ENCODE measurements around the gene SEMA4D.

SEMA4D gene

GRCh38 chr9:89525446-89526374 lies 27.8 kb upstream of the SEMA4D start:
- Histone ChIP-seq H3K4me3 (ENCODE audit: low read length) (no peak overlapping the region), H3K36me3 (ENCODE audit: insufficient read depth, low read length) (no peaks in the 10 kb centered on the region), H2AFZ (ENCODE audit: low read depth, low read length) (no peak overlapping the region), H3K9me3 (ENCODE audit: low read length) (no peaks in the 10 kb centered on the region), H3K4me1 (ENCODE audit: insufficient read depth, low read length) (no peaks in the 10 kb centered on the region), H3K27me3 (ENCODE audit: insufficient read depth, low read length) (peaks cover 4% of the 10 kb centered on the region)

- no peaks in the 10 kb centered on the region for H3K36me3 ChIP-seq (ENCODE audit: insufficient read depth, low read length)
- no peak overlapping the region for H3K4me3 ChIP-seq (ENCODE audit: low read length)
- H3K27me3 ChIP-seq (ENCODE audit: insufficient read depth, low read length): peaks cover 4% of the 10 kb centered on the region
- no peaks in the 10 kb centered on the region for H3K4me1 ChIP-seq (ENCODE audit: insufficient read depth, low read length)
- no peaks in the 10 kb centered on the region for H3K9me3 ChIP-seq (ENCODE audit: low read length)
- H2AFZ ChIP-seq (ENCODE audit: low read depth, low read length): no peak overlapping the region
Measured at GRCh38 chr9:89524963-89525362, 27.1 kb upstream of the SEMA4D start.

GRCh38 chr9:89523948-89524347 lies 26.0 kb upstream of the SEMA4D start:
- Histone ChIP-seq H3K4me1 (ENCODE audit: insufficient read depth, low read length) (no peaks in the 10 kb centered on the region), H3K27me3 (ENCODE audit: insufficient read depth, low read length) (peaks cover 4% of the 10 kb centered on the region), H3K4me3 (ENCODE audit: low read length) (no peak overlapping the region), H3K9me3 (ENCODE audit: low read length) (no peaks in the 10 kb centered on the region), H3K36me3 (ENCODE audit: insufficient read depth, low read length) (no peaks in the 10 kb centered on the region), H2AFZ (ENCODE audit: low read depth, low read length) (no peak overlapping the region)

GRCh38 chr9:89522959-89523285 lies 25.0 kb upstream of the SEMA4D start:
- no peaks in the 10 kb centered on the region for H3K36me3 ChIP-seq (ENCODE audit: insufficient read depth, low read length)
- no peaks in the 10 kb centered on the region for H3K9me3 ChIP-seq (ENCODE audit: low read length)
- no peak overlapping the region for H2AFZ ChIP-seq (ENCODE audit: low read depth, low read length)
- H3K4me1 ChIP-seq (ENCODE audit: insufficient read depth, low read length): no peaks in the 10 kb centered on the region
- no peak overlapping the region for H3K4me3 ChIP-seq (ENCODE audit: low read length)
- H3K27me3 ChIP-seq (ENCODE audit: insufficient read depth, low read length): peaks cover 4% of the 10 kb centered on the region

- Histone ChIP-seq H3K9me3 (ENCODE audit: low read length) (no peaks in the 10 kb centered on the region), H2AFZ (ENCODE audit: low read depth, low read length) (no peak overlapping the region), H3K27me3 (ENCODE audit: insufficient read depth, low read length) (peaks cover 4% of the 10 kb centered on the region), H3K4me1 (ENCODE audit: insufficient read depth, low read length) (no peaks in the 10 kb centered on the region), H3K4me3 (ENCODE audit: low read length) (no peak overlapping the region), H3K36me3 (ENCODE audit: insufficient read depth, low read length) (no peaks in the 10 kb centered on the region)
Measured at GRCh38 chr9:89522261-89522958, 24.5 kb upstream of the SEMA4D start.

- no peaks in the 10 kb centered on the region for H3K9me3 ChIP-seq (ENCODE audit: low read length)
- no peaks in the 10 kb centered on the region for H3K36me3 ChIP-seq (ENCODE audit: insufficient read depth, low read length)
- no peak overlapping the region for H3K4me3 ChIP-seq (ENCODE audit: low read length)
- no peak overlapping the region for H2AFZ ChIP-seq (ENCODE audit: low read depth, low read length)
- peaks cover under 1% of the 10 kb centered on the region for H3K27me3 ChIP-seq (ENCODE audit: insufficient read depth, low read length)
- H3K4me1 ChIP-seq (ENCODE audit: insufficient read depth, low read length): no peaks in the 10 kb centered on the region
Measured at GRCh38 chr9:89519366-89519805, 21.5 kb upstream of the SEMA4D start.

- Histone ChIP-seq H2AFZ (ENCODE audit: low read depth, low read length) (no peak overlapping the region), H3K27me3 (ENCODE audit: insufficient read depth, low read length) (peaks cover 7% of the 10 kb centered on the region)
Measured at GRCh38 chr9:89518466-89519365, 20.8 kb upstream of the SEMA4D start.

GRCh38 chr9:89515416-89515815 lies 17.5 kb upstream of the SEMA4D start:
- peaks cover 37% of the 10 kb centered on the region for H3K27me3 ChIP-seq (ENCODE audit: insufficient read depth, low read length)
- H3K4me3 ChIP-seq (ENCODE audit: low read length): no peak overlapping the region
- no peak overlapping the region for H2AFZ ChIP-seq (ENCODE audit: low read depth, low read length)
- H3K36me3 ChIP-seq (ENCODE audit: insufficient read depth, low read length): no peaks in the 10 kb centered on the region
- H3K9me3 ChIP-seq (ENCODE audit: low read length): no peaks in the 10 kb centered on the region
- no peaks in the 10 kb centered on the region for H3K4me1 ChIP-seq (ENCODE audit: insufficient read depth, low read length)

More at GRCh38 chr9:89518466-89519365, 20.8 kb upstream of the SEMA4D start:
- no peaks in the 10 kb centered on the region for H3K9me3 ChIP-seq (ENCODE audit: low read length)
- no peaks in the 10 kb centered on the region for H3K4me1 ChIP-seq (ENCODE audit: insufficient read depth, low read length)
- H3K36me3 ChIP-seq (ENCODE audit: insufficient read depth, low read length): no peaks in the 10 kb centered on the region
- no peak overlapping the region for H3K4me3 ChIP-seq (ENCODE audit: low read length)

GRCh38 chr9:89514956-89515355 lies 17.0 kb upstream of the SEMA4D start:
- H3K9me3 ChIP-seq (ENCODE audit: low read length): no peaks in the 10 kb centered on the region
- H3K4me1 ChIP-seq (ENCODE audit: insufficient read depth, low read length): no peaks in the 10 kb centered on the region
- no peaks in the 10 kb centered on the region for H3K36me3 ChIP-seq (ENCODE audit: insufficient read depth, low read length)
- H3K27me3 ChIP-seq (ENCODE audit: insufficient read depth, low read length): peaks cover 37% of the 10 kb centered on the region
- H3K4me3 ChIP-seq (ENCODE audit: low read length): no peak overlapping the region
- no peak overlapping the region for H2AFZ ChIP-seq (ENCODE audit: low read depth, low read length)

- Histone ChIP-seq H3K9me3 (ENCODE audit: low read length) (peaks cover 1% of the 10 kb centered on the region), H3K36me3 (ENCODE audit: insufficient read depth, low read length) (no peaks in the 10 kb centered on the region), H3K27me3 (ENCODE audit: insufficient read depth, low read length) (peaks cover 38% of the 10 kb centered on the region), H3K4me3 (ENCODE audit: low read length) (no peak overlapping the region), H2AFZ (ENCODE audit: low read depth, low read length) (no peak overlapping the region), H3K4me1 (ENCODE audit: insufficient read depth, low read length) (no peaks in the 10 kb centered on the region)
Measured at GRCh38 chr9:89514337-89514736, 16.4 kb upstream of the SEMA4D start.

- Histone ChIP-seq H3K4me3 (ENCODE audit: low read length) (no peak overlapping the region), H2AFZ (ENCODE audit: low read depth, low read length) (no peak overlapping the region), H3K27me3 (ENCODE audit: insufficient read depth, low read length) (peaks cover 44% of the 10 kb centered on the region), H3K4me1 (ENCODE audit: insufficient read depth, low read length) (no peaks in the 10 kb centered on the region), H3K9me3 (ENCODE audit: low read length) (peaks cover 4% of the 10 kb centered on the region), H3K36me3 (ENCODE audit: insufficient read depth, low read length) (no peaks in the 10 kb centered on the region)
Measured at GRCh38 chr9:89513837-89514236, 15.9 kb upstream of the SEMA4D start.

- no peak overlapping the region for H3K4me3 ChIP-seq (ENCODE audit: low read length)
- no peak overlapping the region for H2AFZ ChIP-seq (ENCODE audit: low read depth, low read length)
- H3K9me3 ChIP-seq (ENCODE audit: low read length): peaks cover 6% of the 10 kb centered on the region
- no peaks in the 10 kb centered on the region for H3K4me1 ChIP-seq (ENCODE audit: insufficient read depth, low read length)
- H3K27me3 ChIP-seq (ENCODE audit: insufficient read depth, low read length): peaks cover 49% of the 10 kb centered on the region
- H3K36me3 ChIP-seq (ENCODE audit: insufficient read depth, low read length): no peaks in the 10 kb centered on the region
Measured at GRCh38 chr9:89512382-89512781, 14.5 kb upstream of the SEMA4D start.
